WTC11 (cell line): ENCODE results near the gene CNTNAP5. TPM values are rescaled to one million over a fixed set of nuclear protein-coding genes. Genes with fewer than 3 reads are reported as not detected.

Experiments used
- ATAC-seq: fragments of 200-7000 bp; cut with Tn5 transposase; 2 replicates; pipeline ENCODE4 v1.10.0; 2021; ENCODE audit warnings: mild to moderate bottlenecking, moderate library complexity
- CTCF ChIA-PET: fragments of 300-600 bp; sonication (Branson Sonifier 250); formaldehyde crosslinking; loops from one replicate; lab custom pipeline; 2021; ENCODE audit warnings: antibody characterized with exemption; lab: Charles Lee
- POLR2A ChIA-PET: fragments of 350-600 bp; sonication (Branson Sonifier 250); formaldehyde crosslinking; loops from one replicate; lab custom pipeline; 2021; ENCODE audit warnings: antibody characterized with exemption; lab: Charles Lee
- DNase-seq: peaks from one replicate; pipeline ENCODE4 v3.0.0; 2021; ENCODE audit warnings: low spot score
- H3K27ac Mint-ChIP-seq: 2 replicates; pipeline ENCODE4 v1.8.0; 2021; ENCODE audit warnings: mixed read lengths
- H3K27me3 Mint-ChIP-seq: 2 replicates; pipeline ENCODE4 v1.8.0; 2021; ENCODE audit warnings: low read depth, mild to moderate bottlenecking, moderate library complexity, mixed read lengths
- H3K36me3 Mint-ChIP-seq: 2 replicates; pipeline ENCODE4 v1.8.0; 2021; ENCODE audit warnings: mixed read lengths
- H3K4me1 Mint-ChIP-seq: 2 replicates; pipeline ENCODE4 v1.8.0; 2022; ENCODE audit warnings: mixed read lengths
- H3K4me3 Mint-ChIP-seq: 2 replicates; pipeline ENCODE4 v1.8.0; 2021; ENCODE audit warnings: mild to moderate bottlenecking, moderate library complexity, mixed read lengths
- H3K9me3 Mint-ChIP-seq: 2 replicates; pipeline ENCODE4 v1.8.0; 2021; ENCODE audit warnings: mixed read lengths
- AR ChIP-seq: fragments of 250-450 bp; sonication (Bioruptor Pico); IDR thresholded peaks from 2 replicates; pipeline ENCODE4 v1.9.0; 2021; ENCODE audit warnings: mild to moderate bottlenecking
- ARID4B ChIP-seq: sonication (generic); formaldehyde crosslinking; IDR thresholded peaks from 2 replicates; pipeline ENCODE4 v1.8.0; 2023; ENCODE audit warnings: missing genetic modification reagents, mild to moderate bottlenecking, borderline replicate concordance
- ATF3 ChIP-seq: sonication (generic); formaldehyde crosslinking; conservative IDR thresholded peaks from 2 replicates; pipeline ENCODE4 v1.8.1; 2022; ENCODE audit warnings: mild to moderate bottlenecking, missing genetic modification reagents
- CREM ChIP-seq: sonication (generic); formaldehyde crosslinking; IDR thresholded peaks from 2 replicates; pipeline ENCODE4 v1.8.1; 2022; ENCODE audit warnings: mild to moderate bottlenecking, missing genetic modification reagents, moderate library complexity
- E2F4 ChIP-seq: sonication (generic); formaldehyde crosslinking; IDR thresholded peaks from 2 replicates; pipeline ENCODE4 v1.8.1; 2022; ENCODE audit warnings: low read depth, mild to moderate bottlenecking, moderate library complexity, missing genetic modification reagents, borderline replicate concordance
- E2F5 ChIP-seq: sonication (generic); formaldehyde crosslinking; IDR thresholded peaks from 2 replicates; pipeline ENCODE4 v1.8.1; 2022; ENCODE audit warnings: mild to moderate bottlenecking, moderate library complexity, missing genetic modification reagents
- ERG ChIP-seq: fragments of 250-450 bp; sonication (Bioruptor Pico); IDR thresholded peaks from 2 replicates; pipeline ENCODE4 v1.8.0; 2021; ENCODE audit warnings: mild to moderate bottlenecking
- NR3C1 ChIP-seq: sonication (generic); formaldehyde crosslinking; conservative IDR thresholded peaks from 2 replicates; pipeline ENCODE4 v1.8.1; 2023; ENCODE audit warnings: low read depth, mild to moderate bottlenecking, missing genetic modification reagents
- RELA ChIP-seq: sonication (generic); formaldehyde crosslinking; IDR thresholded peaks from 2 replicates; pipeline ENCODE4 v1.8.1; 2022; ENCODE audit warnings: missing genetic modification reagents, mild to moderate bottlenecking, borderline replicate concordance
- SMAD3 ChIP-seq: sonication (generic); formaldehyde crosslinking; IDR thresholded peaks from 2 replicates; pipeline ENCODE4 v1.8.0; 2022; ENCODE audit warnings: missing genetic modification reagents, mild to moderate bottlenecking, borderline replicate concordance
- SOX15 ChIP-seq: fragments of 250-450 bp; sonication (Bioruptor Pico); IDR thresholded peaks from 2 replicates; pipeline ENCODE4 v1.9.0; 2021; ENCODE audit warnings: mild to moderate bottlenecking
- ZNF138 ChIP-seq: sonication (generic); formaldehyde crosslinking; conservative IDR thresholded peaks from 2 replicates; pipeline ENCODE4 v1.8.1; 2022; ENCODE audit warnings: mild to moderate bottlenecking, moderate library complexity, missing genetic modification reagents
- ZNF232 ChIP-seq: sonication (generic); formaldehyde crosslinking; IDR thresholded peaks from 2 replicates; pipeline ENCODE4 v1.8.0; 2022; ENCODE audit warnings: mild to moderate bottlenecking, missing genetic modification reagents
- ZNF281 ChIP-seq: sonication (generic); formaldehyde crosslinking; IDR thresholded peaks from 2 replicates; pipeline ENCODE4 v1.8.0; 2023; ENCODE audit warnings: mild to moderate bottlenecking, missing genetic modification reagents
- ZNF425 ChIP-seq: fragments of 250-450 bp; sonication (Bioruptor Pico); conservative IDR thresholded peaks from 2 replicates; pipeline ENCODE4 v1.9.0; 2021; ENCODE audit warnings: mild to moderate bottlenecking
- total RNA-seq: library from RNA; stranded (reverse); gene quantifications from 3 replicates; pipeline ENCODE4 v1.2.3, GENCODE V29; 2021

Gene CNTNAP5
- total RNA-seq, 1 experiment from 2014 or later: 0.22 TPM

GRCh38 chr2:124079045-124079444 is 54.0 kb downstream of the CNTNAP5 start (continued):
- no peak for TF ChIP-seq SOX15

- no peak for DNase-seq
- H3K9me3 Mint-ChIP-seq: peaks cover 9% of the 10 kb centered on the region
- ChIA-PET POLR2A (no interaction called here), CTCF (no interaction called here)
- H3K36me3 Mint-ChIP-seq: no peaks in the 10 kb centered on the region
- H3K4me1 Mint-ChIP-seq: no peaks in the 10 kb centered on the region
- TF ChIP-seq CREM (CRISPR knock-in tag) (no peak), ZNF232 (CRISPR knock-in tag) (no peak), E2F5 (no peak), ZNF281 (no peak), AR (CRISPR knock-in tag) (no peak), SOX15 (no peak), SMAD3 (CRISPR knock-in tag) (no peak), ZNF138 (CRISPR knock-in tag) (no peak), RELA (no peak), E2F4 (CRISPR knock-in tag) (no peak), NR3C1 (CRISPR knock-in tag) (no peak), ZNF425 (CRISPR knock-in tag) (no peak), ERG (no peak), ARID4B (CRISPR knock-in tag) (no peak), ATF3 (CRISPR knock-in tag) (no peak)
- no peaks in the 10 kb centered on the region for H3K27me3 Mint-ChIP-seq
- ATAC-seq: no peak
- H3K4me3 Mint-ChIP-seq: no peak overlapping the region
- no peak overlapping the region for H3K27ac Mint-ChIP-seq
These were observed 55.4 kb downstream of the CNTNAP5 start for GRCh38 chr2:124080281-124081153.
